Glutamatergic neuron (in vitro differentiated cells): ENCODE measurements around the gene CHRNB1. TPM values are rescaled to one million over a fixed set of nuclear protein-coding genes. Genes with fewer than 3 reads are reported as not detected.

Experiments used
- DNase-seq: peaks from one replicate; pipeline ENCODE4 v3.0.0; 2022
- H3K27ac Mint-ChIP-seq: one replicate; pipeline ENCODE4 v1.8.0; 2020; ENCODE audit warnings: mild to moderate bottlenecking, mixed read lengths, inconsistent platforms; ENCODE audit not compliant: unreplicated experiment
- H3K27me3 Mint-ChIP-seq: one replicate; pipeline ENCODE4 v1.8.0; 2020; ENCODE audit warnings: mild to moderate bottlenecking, moderate library complexity, mixed read lengths, inconsistent platforms; ENCODE audit not compliant: unreplicated experiment
- H3K36me3 Mint-ChIP-seq: one replicate; pipeline ENCODE4 v1.8.0; 2020; ENCODE audit warnings: mild to moderate bottlenecking, mixed read lengths, inconsistent platforms; ENCODE audit not compliant: unreplicated experiment
- H3K4me1 Mint-ChIP-seq: one replicate; pipeline ENCODE4 v1.8.0; 2020; ENCODE audit warnings: mild to moderate bottlenecking, low read depth, mixed read lengths, inconsistent platforms; ENCODE audit not compliant: unreplicated experiment
- H3K4me3 Mint-ChIP-seq: one replicate; pipeline ENCODE4 v1.8.0; 2020; ENCODE audit warnings: mild to moderate bottlenecking, mixed read lengths, inconsistent platforms; ENCODE audit not compliant: unreplicated experiment
- H3K9me3 Mint-ChIP-seq: one replicate; pipeline ENCODE4 v1.8.0; 2020; ENCODE audit warnings: mild to moderate bottlenecking, moderate library complexity, mixed read lengths, inconsistent platforms; ENCODE audit not compliant: unreplicated experiment
- total RNA-seq: library from RNA; stranded (reverse); fragmentation: NEBNext Ultra II Directional; extraction: Animal tissue kit (Norgen Biotek cat#: 25700); gene quantifications from one replicate; pipeline ENCODE4 v1.2.1, GENCODE V29; 2021; ENCODE audit not compliant: unreplicated experiment
- TF ChIP-seq, protein P1 (sequence below): fragments of 200-600 bp; sonication (generic); IDR thresholded peaks from one replicate; pipeline ENCODE4 v1.5.0; 2021; ENCODE audit not compliant: partially characterized antibody, unreplicated experiment

The CHRNB1 gene
- total RNA-seq, 1 donor from 2014 or later, result 16.4 TPM

DNA sequence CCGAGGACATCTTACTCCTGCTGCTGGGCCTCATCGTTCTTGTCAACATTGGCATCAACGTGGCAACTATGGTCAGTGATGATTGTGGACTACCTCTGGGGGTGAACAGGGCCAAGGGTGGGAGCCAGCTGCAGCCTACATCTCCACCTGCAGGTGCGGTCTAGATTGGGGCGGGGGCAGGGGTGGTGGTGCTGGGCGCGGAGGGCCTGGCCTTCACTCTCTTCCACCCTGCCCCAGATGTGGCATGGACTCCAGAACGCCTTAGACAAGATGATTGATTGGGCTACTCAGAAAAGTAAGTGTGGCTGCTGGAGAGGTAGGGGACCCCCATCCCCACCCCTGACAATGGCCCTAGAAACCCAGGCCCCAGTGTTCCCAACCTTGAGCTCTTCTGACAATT is 19.1 kb upstream of the CHRNB1 start:
- Mint-ChIP-seq H3K9me3 (peaks cover 2% of the 10 kb centered on the region), H3K27me3 (peaks cover 13% of the 10 kb centered on the region), H3K27ac (no peak overlapping the region), H3K36me3 (no peaks in the 10 kb centered on the region), H3K4me1 (peaks cover 5% of the 10 kb centered on the region), H3K4me3 (no peak overlapping the region)
- no peak for DNase-seq
- TF ChIP-seq, protein P1, sequence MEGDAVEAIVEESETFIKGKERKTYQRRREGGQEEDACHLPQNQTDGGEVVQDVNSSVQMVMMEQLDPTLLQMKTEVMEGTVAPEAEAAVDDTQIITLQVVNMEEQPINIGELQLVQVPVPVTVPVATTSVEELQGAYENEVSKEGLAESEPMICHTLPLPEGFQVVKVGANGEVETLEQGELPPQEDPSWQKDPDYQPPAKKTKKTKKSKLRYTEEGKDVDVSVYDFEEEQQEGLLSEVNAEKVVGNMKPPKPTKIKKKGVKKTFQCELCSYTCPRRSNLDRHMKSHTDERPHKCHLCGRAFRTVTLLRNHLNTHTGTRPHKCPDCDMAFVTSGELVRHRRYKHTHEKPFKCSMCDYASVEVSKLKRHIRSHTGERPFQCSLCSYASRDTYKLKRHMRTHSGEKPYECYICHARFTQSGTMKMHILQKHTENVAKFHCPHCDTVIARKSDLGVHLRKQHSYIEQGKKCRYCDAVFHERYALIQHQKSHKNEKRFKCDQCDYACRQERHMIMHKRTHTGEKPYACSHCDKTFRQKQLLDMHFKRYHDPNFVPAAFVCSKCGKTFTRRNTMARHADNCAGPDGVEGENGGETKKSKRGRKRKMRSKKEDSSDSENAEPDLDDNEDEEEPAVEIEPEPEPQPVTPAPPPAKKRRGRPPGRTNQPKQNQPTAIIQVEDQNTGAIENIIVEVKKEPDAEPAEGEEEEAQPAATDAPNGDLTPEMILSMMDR, result no peak

DNA sequence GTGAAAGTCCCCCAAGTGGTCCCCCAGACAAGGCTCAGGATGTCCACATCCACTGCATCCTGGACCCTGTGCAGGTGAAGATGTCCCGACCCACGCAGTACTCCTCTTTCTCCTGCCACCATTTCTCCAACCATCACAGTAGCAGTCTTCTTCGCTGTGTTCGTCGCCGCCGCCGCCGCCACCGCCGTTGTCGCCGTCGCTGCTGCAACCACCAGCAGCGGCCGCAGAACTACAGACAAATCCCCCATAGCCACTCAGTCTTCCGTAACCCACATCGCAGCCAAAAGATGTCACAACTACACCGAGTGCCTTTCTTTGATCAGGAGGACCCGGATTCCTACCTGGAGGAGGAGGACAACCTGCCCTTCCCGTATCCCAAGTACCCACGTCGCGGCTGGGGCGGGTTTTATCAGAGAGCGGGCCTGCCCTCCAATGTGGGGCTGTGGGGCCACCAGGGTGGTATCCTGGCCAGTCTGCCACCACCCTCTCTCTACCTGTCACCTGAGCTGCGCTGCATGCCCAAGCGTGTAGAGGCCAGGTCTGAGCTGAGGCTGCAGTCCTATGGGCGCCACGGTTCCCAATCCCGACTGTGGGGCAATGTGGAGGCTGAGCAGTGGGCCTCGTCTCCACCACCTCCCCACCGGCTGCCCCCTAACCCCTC is 18.5 kb upstream of the CHRNB1 start:
- Mint-ChIP-seq H3K36me3 (no peaks in the 10 kb centered on the region), H3K4me3 (no peak overlapping the region)

DNA sequence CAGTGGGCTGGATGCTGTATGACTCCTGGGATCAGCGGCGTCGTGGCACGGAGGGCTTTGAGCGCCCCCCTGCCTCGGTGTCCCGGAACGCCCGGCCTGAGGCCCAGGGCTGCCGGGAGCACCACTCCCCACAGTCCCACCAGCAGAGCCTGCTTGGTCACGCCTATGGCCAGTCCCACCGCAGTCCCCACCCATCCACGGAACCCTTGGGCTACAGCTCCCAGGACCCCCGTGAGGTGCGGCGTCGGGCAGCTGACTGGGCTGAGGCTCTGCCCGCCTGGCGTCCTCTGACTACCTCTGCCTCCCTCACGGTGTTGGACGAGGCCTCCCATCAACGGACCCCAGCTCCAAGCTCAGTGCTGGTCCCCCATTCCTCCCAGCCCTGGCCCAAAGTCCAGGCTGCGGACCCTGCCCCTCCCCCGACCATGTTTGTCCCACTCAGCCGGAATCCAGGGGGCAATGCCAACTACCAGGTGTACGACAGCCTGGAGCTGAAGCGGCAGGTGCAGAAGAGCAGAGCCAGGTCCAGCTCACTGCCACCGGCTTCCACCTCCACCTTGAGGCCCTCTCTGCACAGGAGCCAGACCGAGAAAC is 17.9 kb upstream of the CHRNB1 start:
- Mint-ChIP-seq H3K4me3 (no peak overlapping the region), H3K9me3 (peaks cover 5% of the 10 kb centered on the region), H3K27me3 (peaks cover 11% of the 10 kb centered on the region), H3K36me3 (no peaks in the 10 kb centered on the region), H3K4me1 (no peaks in the 10 kb centered on the region), H3K27ac (no peak overlapping the region)
- DNase-seq, result no peak
- TF ChIP-seq, protein P1, result no peak

More for the DNA sequence above, 18.5 kb upstream of the CHRNB1 start:
- DNase-seq, result no peak
- Mint-ChIP-seq H3K27ac (no peak overlapping the region), H3K4me1 (peaks cover 2% of the 10 kb centered on the region), H3K9me3 (peaks cover 3% of the 10 kb centered on the region), H3K27me3 (peaks cover 13% of the 10 kb centered on the region)
- TF ChIP-seq, protein P1, result no peak

DNA sequence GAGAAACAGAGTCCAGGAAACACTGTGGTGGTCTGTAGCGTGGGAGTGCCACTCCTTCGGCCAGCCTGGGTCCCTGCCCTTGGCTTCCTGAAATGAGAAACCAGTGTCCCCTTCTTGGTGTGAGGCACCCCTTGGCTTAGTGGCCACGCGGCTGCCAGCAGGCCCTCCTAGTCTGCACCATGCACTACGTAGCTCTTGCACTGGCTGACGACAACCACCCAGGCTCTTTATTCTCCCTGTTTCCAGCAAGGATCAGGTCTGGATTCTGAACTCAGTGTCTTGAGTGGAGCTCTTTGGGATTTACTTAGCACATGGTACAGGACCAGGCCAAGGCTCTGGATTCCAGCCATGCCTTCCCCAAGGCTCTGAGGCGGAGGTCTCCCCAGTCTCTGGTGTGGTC is 17.3 kb upstream of the CHRNB1 start:
- TF ChIP-seq, protein P1, result no peak
- peaks cover 11% of the 10 kb centered on the region for H3K27me3 Mint-ChIP-seq
- no peaks in the 10 kb centered on the region for H3K36me3 Mint-ChIP-seq
- H3K4me3 Mint-ChIP-seq, result no peak overlapping the region
- no peak overlapping the region for H3K27ac Mint-ChIP-seq
- DNase-seq, result no peak
- H3K4me1 Mint-ChIP-seq, result no peaks in the 10 kb centered on the region
- H3K9me3 Mint-ChIP-seq, result peaks cover 5% of the 10 kb centered on the region

DNA sequence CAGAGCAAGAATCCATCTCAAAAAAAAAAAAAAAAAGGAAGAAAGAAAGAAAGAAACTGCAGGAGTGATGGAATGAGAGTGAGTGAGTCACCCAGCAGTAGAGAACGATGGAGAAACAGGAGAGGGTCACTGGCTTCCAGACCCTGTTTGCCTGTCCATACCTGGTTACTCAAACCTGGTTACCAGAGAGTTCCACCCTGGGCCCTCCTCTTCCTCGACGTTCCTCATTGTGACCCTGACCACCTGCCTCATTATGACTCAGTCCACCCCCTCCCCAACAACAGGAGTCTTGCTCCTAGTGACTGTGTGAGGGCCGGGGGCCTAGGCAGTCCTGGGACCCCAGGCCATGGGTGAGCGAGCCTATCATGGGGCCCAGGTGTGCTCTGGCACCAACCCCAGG is 16.3 kb upstream of the CHRNB1 start, which contains the start of gene SPEM3:
TSS of gene SPEM3 (plus strand) at position 301 of the 400 bp plus-strand sequence. CDS start at position 347, 46 bp downstream.
- Mint-ChIP-seq H3K27ac (no peak within 1 kb of the TSS), H3K36me3 (no peaks in the 10 kb centered on the region)
- TF ChIP-seq, protein P1, result no peak

More for the DNA sequence above, 16.3 kb upstream of the CHRNB1 start, which contains the start of gene SPEM3:
- peaks cover 5% of the 10 kb centered on the region for H3K9me3 Mint-ChIP-seq
- no peaks in the 10 kb centered on the region for H3K4me1 Mint-ChIP-seq
- no peak within 1 kb of the TSS for H3K4me3 Mint-ChIP-seq
- peaks cover 11% of the 10 kb centered on the region for H3K27me3 Mint-ChIP-seq
- no peak for DNase-seq
